Measurements from ENCODE around the gene HPDL.
A peak's percentile ranks its signal among the peaks of the same experiment; 100 is the strongest.
"Not testable (repeated sequence)": the region's sequence is repeated elsewhere in the genome, so short reads cannot be mapped to it uniquely, and the experiment has no call there.

HPDL gene

DNA sequence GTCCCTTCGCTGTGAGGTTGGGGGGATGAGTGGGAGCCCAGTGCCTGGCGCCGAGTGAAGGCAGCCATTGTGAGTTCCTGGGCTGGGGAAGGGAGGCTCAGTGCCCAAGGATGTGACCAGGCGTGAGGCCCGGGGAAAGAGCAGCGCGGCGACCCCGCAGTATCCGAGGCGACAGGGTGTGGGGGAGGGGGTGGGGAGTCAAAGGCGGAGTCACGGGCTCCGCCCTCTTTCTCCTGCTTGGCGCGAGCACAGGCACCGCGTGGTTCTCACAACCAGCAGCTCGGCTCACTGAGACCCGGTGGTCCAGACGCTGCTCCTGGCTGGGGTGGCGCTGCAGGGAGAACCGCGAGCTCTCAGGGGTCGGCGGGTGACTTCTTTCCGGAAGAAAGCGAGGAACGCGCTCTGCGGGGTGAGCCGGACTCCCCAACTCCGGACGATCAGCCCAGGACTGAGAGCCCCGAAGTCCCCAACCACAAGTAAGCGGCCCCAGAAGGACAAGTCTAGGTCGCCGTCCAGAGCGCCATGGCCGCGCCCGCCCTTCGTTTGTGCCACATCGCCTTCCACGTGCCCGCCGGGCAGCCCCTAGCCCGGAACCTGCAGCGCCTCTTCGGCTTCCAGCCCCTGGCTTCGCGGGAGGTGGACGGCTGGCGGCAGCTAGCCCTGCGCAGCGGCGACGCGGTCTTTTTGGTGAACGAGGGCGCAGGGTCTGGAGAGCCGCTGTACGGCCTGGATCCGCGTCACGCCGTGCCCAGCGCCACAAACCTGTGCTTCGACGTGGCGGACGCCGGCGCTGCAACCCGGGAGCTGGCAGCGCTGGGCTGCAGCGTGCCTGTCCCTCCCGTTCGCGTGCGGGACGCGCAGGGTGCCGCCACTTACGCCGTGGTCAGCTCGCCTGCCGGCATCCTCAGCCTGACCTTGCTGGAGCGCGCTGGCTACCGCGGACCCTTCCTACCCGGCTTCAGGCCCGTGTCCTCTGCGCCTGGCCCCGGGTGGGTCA lies at the start of gene HPDL:
Gene HPDL (plus strand): TSS at position 269 of the 997 bp plus-strand sequence. CDS start 254 bp downstream, at position 523.
- peak; percentile 85 for DNase-seq

DNA sequence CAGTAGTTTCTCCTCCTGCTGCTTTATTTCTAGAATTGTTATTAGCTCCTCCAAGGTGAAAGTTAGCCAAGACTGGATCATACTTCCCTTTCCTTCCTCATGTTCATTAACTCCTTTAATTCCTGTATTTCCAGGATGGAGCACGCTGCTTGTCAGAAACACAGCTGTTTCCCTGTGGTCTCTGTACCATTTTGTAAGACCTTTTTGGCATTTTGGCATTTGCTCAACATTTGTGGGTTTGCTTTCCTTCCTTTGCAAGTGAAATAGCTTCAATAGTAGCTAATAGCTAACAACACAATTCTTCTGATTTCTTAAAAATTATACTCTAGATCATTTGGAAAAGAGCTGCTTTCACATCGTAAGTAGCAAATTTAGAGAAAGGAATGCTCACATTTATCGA lies 44.3 kb upstream of the HPDL start:
- no peak for DNase-seq

DNA sequence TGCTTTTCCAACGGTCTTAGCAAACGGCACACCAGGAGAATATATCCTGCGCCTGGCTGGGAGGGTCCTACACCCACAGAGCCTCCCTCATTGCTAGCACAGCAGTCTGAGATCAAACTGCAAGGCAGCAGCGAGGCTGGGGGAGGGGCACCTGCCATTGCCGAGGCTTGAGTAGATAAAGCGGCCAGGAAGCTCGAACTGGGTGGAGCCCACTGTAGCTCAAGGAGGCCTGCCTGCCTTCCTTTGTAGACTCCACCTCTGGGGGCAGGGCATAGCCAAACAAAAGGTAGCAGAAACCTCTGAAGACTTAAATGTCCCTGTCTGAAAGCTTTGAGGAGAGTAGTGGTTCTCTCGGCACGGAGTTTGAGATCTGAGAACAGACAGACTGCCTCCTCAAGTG lies 41.8 kb upstream of the HPDL start:
- not testable (repeated sequence) for DNase-seq

DNA sequence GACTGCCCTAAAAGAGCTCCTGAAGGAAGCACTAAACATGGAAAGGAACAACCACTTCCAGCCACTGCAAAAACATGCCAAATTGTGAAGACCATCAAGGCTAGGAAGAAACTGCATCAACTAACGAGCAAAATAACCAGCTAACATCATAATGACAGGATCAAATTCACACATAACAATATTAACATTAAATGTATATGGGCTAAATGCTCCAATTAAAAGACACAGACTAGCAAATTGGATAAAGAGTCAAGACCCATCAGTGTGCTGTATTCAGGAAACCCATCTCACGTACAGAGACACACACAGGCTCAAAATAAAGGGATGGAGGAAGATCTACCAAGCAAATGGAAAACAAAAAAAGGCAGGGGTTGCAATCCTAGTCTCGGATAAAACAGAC lies 40.2 kb upstream of the HPDL start:
- DNase-seq = not testable (repeated sequence)

DNA sequence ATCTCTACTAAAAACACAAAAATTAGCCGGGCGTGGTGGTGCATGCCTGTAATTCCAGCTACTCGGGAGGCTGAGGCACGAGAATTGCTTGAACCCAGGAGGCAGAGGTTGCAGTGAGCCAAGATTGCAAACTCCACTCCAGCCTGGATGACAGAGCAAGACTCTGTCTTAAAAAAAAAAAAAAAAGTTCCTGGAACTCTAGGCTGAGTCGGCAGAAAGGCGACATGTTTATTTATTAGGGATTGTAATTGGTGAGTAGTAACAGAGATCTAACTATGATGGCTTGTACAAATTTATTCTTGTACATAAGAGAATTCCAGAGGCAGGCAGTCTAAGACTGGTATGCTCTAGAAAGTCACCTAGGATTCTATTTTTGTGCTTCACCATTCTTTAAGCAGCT lies 35.7 kb upstream of the HPDL start:
- DNase-seq = not testable (repeated sequence)

DNA sequence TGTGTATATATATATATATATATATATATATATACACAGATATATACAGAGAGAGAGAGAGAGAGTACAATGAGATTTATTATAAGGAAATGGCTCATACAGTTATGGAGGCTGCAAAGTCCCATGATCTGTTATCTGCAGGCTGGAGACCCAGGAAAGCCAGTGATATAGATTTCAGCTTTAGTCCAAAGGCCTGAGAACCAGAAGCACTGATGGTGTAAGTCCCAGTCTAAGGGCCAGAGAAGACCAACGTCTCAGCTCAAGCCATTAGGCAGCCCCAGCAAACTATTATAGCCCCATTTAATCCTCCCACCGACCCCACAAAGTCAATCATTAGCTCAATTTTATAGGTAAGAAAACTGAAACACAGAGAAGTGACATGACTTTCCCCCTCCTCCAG lies 35.0 kb upstream of the HPDL start:
- no peak for DNase-seq

DNA sequence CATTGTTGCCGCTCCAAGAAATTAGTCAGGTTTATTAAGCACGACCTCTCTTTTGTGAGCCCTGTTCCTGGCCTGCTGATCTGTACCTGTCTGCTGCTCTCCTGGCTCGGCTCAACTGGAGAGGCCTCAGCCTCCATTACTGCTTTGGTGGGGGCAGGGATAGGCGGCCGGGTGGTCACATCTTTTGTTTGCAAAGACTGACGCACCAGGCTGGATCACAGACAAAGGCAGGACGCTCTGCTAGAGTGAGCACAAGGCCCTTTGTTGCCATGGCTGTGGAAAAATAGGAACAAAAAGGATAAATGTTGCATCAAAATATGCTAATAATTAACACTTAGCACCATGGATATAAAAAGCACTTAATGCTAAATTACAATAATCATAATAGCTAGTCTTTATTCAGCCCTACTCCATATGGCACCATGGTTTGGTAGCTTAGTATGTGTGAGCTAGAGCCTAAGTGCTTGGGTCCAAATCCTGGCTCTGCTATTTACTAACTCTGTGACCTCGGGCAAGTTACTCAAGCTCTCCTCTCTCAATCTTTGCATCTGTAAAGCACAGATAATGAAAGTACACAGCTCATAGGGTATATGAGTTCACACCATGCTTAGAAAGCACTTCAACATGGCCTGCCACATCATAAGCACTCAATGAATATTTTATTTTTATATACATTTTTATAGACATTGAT lies 28.9 kb upstream of the HPDL start:
- no peak for DNase-seq

DNA sequence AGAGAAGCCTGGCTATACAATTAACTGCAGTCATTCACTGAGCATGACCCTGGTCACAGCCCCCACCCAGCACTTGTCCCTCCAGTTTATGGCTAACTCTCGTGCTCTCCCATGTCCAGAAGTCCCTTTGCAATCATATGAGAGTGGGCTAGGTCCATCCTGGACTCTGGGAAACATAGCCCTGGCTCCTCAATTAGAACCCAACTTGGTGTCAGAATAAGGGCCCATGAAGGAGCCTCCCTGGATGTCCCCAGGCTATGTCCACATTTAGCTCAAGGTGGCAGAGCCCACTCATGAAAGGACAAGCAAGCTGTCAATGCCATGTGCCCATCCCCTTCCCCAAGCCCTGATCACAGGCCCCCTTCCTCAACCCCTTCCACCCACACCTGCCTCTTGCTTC lies 27.4 kb upstream of the HPDL start:
- no peak for DNase-seq

DNA sequence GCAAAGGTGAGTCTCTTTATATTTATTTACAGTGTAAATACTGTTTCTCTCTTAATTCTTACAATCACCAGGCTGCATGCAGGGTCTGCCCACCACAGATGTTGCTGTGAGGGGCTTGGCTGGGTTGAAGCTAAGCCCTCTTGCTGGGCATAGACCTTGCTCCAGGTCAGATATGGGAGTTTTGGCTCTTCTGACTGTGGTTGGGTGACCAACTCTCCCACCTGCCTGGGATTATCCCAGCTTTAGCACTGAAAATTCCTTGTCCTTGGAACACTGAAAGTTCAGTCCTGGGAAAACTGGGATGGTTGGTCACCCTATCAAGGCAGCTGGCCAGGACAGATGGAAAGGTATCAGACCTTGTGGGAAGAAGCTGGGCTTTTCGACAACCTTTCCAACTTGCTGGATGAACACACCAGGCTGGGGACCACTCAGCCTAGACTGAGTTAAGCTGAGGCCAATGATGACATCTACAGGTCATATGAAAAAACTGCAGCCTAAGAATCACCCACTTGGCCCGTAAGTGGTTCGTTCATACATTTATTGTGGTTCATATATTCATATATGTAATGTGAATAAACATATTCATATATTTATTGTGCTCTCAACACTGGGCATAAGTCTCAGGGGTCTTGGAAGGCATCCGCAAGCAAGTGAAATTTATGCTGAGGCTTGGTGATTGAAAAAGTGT lies 26.6 kb upstream of the HPDL start:
- DNase-seq = peak; percentile 74

DNA sequence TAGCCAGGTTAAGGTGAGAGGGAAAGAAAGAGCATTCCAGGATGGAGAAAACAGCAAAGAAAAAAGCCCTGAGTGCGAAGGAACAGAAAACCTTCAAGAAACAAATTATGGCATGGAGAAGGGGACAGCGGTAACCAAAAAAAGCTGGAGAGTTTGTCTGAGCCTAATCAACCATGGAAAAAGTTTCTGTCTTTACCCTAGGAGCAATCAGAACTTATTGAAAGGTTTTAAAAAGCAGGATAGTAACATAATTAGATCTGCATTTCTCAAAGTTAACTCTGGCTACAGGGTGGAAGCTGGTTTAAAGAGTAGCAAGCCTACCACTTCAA lies 26.1 kb upstream of the HPDL start:
- DNase-seq = no peak

DNA sequence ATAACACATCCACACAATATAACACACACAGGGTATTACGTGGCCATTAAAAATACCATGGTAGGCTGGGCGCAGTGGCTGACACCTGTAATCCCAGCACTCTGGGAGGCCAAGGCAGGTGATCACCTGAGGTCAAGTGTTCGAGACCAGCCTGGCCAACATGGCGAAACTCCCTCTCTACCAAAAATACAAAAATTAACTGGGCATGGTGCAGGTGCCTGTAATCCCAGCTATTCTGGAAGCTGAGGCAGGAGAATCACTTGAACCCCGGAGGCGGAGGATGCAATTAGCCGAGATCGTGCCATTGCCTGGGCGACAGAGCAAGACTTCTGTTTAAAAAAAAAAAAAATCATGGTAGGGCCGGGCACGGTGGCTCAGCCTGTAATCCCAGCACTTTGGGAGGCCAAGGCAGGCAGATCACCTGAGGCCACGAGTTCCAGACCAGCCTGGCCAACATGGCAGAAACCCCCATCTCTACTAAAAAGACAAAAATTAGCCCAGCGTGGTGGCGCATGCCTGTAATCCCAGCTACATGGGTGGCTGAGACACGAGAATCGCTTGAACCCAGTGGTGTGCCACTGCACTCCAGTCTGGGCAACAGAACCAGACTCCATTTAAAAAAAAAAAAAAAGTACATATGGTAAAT lies 24.1 kb upstream of the HPDL start:
- peak; percentile 20 for DNase-seq

DNA sequence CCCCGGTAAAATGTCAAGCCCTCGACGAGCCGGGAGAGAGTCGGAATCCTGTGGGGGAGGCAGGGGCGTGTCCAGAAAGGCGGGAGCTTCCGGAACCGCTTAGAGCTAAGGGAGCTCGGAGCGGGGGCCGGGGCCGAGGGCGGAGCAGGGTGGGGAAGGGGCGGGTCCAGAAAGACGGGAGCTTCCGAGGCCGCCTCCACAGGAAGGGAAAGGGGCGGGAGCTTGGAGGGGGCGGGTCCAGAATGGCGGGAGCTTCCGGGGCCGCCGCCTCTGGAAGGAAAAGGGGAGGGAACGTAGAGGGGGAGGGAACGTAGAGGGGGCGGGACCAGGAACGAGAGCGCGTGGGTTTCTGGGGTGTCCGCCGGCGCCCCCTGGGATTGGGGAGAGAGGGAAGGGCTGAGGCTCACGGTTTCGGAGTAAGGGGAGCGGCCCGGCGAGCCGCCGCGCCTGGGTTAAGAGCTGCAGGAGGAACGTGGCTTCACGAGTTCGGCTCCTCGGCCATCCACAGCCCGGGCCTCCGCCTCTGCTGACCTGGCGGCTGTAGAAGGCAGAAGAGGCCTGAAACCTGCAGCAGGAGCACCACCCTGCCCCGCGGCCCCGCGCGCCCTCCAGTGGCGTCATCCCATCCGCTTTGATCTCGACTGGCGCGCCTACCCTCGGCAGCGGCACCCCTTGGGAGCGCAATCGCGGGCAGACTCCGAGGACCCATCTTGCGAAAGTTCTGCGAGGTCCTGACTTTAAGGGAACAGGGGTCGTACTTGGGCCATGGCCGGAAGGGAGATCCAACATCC lies 23.0 kb upstream of the HPDL start:
- DNase-seq = peak; percentile 96

DNA sequence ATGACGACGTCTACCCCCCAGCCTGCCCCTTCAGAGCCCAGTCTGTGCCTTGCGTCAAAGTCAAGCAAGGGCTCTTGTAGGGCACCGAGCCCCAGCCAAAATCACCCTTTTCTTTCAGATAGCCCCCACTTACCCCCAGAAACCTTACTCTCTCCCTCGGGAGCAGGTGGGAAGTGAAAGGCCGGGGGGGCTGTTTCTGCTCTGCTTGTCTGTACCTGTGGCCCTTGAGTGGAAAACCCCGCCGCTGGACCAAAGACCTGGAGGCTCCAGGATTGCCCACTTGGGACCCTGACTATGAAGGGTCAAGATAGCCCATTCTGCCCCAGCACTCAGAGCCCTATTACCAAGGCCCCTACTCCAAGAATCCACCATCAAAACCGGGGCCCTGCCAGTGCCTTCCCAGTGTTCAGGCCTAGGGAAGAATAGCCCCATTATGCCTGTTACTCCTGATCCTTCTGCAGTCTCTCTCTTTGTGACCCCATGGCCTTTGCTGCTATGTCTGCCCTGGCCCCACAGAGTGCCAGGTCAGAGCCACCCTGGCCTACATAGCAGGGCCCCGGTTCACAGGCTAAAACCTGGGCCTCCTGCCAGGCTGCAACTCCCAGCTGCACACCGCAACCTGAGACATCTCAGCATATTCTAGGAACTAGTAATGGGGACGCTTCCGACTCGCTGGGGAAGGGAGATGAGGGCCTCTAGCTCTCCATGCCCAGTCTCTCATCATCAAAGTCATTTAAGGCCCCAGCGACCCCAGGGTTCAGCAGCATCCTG lies 22.2 kb upstream of the HPDL start:
- peak; percentile 3 for DNase-seq

DNA sequence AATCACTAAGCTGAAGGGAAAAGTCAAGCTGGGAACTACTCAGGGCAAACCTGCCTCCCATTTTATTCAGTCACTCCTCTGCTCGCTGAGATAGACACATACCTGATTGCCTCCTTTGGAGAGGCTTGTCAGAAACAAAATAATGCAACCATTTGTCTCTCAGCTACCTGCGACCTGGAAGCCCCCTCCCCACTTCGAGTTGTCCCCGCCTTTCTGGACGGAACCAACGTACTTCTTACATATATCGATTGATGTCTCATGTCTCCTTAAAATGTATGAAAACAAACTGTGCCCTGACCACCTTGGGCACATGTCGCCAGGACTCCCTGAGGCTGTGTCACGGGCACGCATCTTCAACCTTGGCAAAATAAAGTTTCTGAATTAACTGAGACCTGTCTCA lies 21.5 kb upstream of the HPDL start:
- DNase-seq = no peak

DNA sequence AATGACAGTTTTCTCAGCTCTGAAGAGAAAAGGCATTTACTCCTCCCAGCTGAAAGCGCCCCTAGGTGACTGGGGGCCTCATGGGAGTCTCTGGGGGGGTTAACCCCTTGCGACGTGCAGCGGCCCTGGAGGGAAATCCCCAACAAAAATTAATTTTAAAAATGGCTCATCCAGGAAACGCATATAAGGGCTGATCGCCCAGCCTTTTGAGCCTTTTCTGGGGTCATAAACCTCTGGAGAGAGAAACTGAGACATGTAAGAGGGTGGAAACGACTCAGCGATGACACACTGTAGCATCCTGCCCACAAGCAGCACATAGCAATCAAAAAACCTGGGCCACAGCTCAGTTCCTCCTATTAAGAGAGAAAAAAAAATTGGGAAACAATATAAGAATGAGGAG lies 20.4 kb upstream of the HPDL start:
- no peak for DNase-seq

DNA sequence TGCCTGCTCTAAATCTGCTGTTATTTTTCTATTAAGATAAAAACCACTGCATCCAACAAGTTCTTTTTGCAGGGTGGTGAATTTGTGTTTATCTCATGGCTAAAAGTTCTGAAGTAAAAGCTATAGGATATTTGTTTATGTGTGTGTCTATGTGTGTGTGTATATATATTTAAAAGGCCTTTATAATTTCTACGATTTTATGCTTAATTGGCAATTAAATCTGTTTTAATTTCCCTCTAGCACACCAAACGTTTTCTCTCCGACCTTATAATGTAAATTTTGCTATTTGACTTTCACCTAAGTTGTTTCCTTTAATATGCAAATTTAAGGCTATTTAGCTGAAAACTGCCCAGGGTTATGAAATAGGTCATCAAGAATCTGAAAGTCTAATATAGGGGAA lies 19.8 kb upstream of the HPDL start:
- DNase-seq = no peak

DNA sequence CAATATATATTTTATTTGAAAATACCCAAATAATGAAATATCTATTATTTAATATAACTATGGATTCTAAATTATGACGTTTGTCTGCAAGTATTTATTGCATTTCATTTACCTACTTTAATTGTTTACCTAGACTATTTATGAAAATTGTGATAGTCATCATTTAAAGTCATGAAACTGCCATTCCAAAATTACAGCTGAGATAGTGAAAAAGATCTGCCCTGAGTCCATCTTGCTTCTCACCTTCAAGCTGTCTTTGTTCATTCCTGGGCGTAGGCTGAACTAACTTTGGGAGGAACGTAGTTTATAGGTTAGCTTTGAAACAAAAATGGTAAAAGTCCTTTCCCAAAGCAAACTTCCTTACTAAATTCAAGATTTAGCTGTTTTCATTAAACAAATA lies 12.4 kb upstream of the HPDL start:
- DNase-seq = no peak

DNA sequence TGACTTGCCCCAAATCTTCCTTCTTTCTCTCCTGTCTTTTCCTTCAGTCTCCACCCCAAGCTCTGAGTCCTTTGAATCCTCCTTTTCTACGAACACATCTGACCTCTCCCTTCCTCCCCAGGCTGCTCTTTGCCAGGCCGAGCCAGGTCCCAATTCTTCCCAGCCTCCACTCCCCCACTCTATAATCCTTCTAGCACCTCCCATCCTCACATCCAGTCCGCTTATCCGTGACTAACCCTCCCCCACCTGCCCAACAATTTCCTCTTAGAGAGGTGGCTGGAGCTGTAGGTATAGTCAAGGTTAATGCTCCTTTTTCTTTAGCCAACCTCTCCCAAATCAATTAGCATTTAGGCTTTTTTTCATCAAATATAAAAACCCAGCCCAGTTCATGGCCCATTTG lies 9.5 kb upstream of the HPDL start:
- no peak for DNase-seq

DNA sequence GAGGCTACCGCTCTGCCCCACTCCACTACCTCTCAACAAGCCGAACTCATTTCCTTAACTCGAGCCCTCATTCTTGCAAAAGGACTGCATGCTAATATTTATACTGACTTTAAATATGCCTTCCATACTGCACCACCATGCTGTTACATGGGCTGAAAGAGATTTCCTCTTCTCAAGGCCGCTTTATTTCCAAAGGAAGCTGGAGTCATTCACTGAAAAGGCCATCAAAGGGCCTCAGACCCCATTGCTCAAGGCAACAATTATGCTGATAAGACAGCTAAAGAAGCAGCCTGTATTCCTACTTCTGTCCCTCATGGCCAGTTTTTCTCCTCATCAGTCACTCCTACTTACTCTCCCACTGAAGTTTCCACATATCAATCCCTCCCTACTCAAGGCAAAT lies 6.9 kb upstream of the HPDL start:
- DNase-seq = no peak

DNA sequence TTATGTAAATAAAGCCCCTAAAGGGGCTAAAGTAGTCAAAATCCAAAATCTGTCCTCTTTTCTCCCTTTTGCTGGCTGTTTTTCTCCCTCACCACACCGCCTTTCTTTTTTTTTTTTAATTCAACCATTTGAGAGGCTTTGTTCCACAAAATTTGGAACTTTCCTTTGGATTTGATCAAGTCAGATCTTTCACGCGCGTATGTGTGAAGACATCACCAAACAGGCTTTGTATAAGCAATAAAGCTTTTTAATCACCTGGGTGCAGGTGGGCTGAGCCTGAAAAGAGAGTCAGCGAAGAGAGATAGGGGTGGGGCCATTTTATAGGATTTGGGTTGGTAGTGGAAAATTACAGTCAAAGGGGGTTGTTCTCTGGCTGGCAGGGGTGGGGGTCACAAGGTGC lies 5.3 kb upstream of the HPDL start:
- DNase-seq = no peak

DNA sequence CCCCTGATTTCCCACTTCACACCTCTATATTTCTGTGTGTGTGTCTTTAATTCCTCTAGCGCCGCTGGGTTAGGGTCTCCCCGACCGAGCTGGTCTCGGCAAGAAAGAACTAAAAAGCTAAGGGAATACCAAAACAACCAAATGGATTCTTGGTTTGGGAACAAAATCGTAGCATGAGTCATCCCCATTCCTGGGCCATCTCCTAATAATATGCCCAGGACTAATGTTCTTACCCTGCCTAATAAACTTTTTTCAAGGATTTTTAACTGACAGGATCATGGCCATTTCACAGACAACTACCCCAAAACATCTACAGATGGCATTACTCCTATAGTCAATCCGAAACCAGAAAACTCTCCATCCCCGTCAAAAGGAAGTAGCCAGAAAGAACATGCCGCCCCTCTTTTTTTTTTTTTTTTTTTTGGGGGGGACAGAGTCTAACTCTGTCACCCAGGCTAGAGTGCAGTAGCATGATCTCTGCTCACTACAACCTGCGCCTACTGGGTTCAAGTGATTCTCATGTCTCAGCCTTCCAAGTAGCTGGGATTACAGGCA lies 4.1 kb upstream of the HPDL start:
- DNase-seq = no peak

All from NCI-H69 (cell line).